H1 (cell line): Measurements from ENCODE around the gene SLC9A4. TPM values are rescaled to one million over a fixed set of nuclear protein-coding genes. Genes with fewer than 3 reads are reported as not detected.

Experiments
- CTCF ChIA-PET: fragments of 300-600 bp; sonication (Branson Sonifier 250); formaldehyde crosslinking; loops from one replicate; lab custom pipeline; 2021; ENCODE audit not compliant: partially characterized antibody; lab: Charles Lee
- POLR2A ChIA-PET: fragments of 300-600 bp; sonication (Branson Sonifier 250); formaldehyde crosslinking; loops from one replicate; lab custom pipeline; 2021; ENCODE audit warnings: inconsistent platforms; ENCODE audit not compliant: partially characterized antibody; lab: Charles Lee
- DNase-seq, 2 experiments: peaks; one replicate each; pipeline versions ENCODE4 v3.0.0 to v3.0.0-alpha.2; 2010 to 2022; ENCODE audit warnings: low spot score in 2 of 2, low read depth in 1 of 2, mixed read lengths in 1 of 2
- FAIRE-seq: peaks from 2 replicates; lab custom pipeline; 2011; peaks lifted over from hg19 to GRCh38; lab: Jason Lieb, UNC
- H2AFZ ChIP-seq: 2 replicates; pipeline ENCODE4 v1.8.1; 2012; ENCODE audit warnings: low read length, inconsistent platforms
- H2AK5ac ChIP-seq: 2 replicates; pipeline ENCODE4 v1.6.1; 2013; ENCODE audit warnings: low read depth, low read length
- H2BK120ac ChIP-seq: replicated peaks from 2 replicates; pipeline ENCODE3; 2013; ENCODE audit warnings: low read depth, low read length, inconsistent platforms
- H2BK12ac ChIP-seq: 2 replicates; pipeline ENCODE4 v1.6.1; 2013; ENCODE audit warnings: low read depth, low read length
- H2BK15ac ChIP-seq: 2 replicates; pipeline ENCODE4 v1.6.1; 2013; ENCODE audit warnings: low read length
- H2BK20ac ChIP-seq: 2 replicates; pipeline ENCODE4 v1.6.1; 2013; ENCODE audit warnings: low read length
- H2BK5ac ChIP-seq: 2 replicates; pipeline ENCODE4 v1.6.1; 2013; ENCODE audit warnings: low read depth, low read length
- H3K14ac ChIP-seq: 2 replicates; pipeline ENCODE4 v1.6.1; 2013; ENCODE audit warnings: inconsistent platforms; ENCODE audit not compliant: insufficient read length
- H3K18ac ChIP-seq: 2 replicates; pipeline ENCODE4 v1.6.1; 2013; ENCODE audit warnings: low read length; ENCODE audit errors: extremely low read depth
- H3K23ac ChIP-seq: 2 replicates; pipeline ENCODE4 v1.6.1; 2013; ENCODE audit warnings: inconsistent platforms; ENCODE audit not compliant: insufficient read length
- H3K23me2 ChIP-seq: 2 replicates; pipeline ENCODE4 v1.6.1; 2013; ENCODE audit warnings: low read depth, low read length
- H3K27ac ChIP-seq: 2 replicates; pipeline ENCODE4 v1.6.1; 2011; ENCODE audit warnings: low read depth, low read length, inconsistent platforms
- H3K27me3 ChIP-seq, 4 experiments: replicated peaks in 1 of 4; 1 replicate in 1 of 4; 2 replicates in 3 of 4; pipeline versions ENCODE4 v1.6.1 to v1.8.1; 2011 to 2013; ENCODE audit warnings: low read length in 3 of 4, mild to moderate bottlenecking in 3 of 4, inconsistent platforms in 2 of 4, mixed read lengths in 2 of 4, moderate library complexity in 1 of 4; ENCODE audit not compliant: control insufficient read depth in 3 of 4, insufficient read depth in 3 of 4; ENCODE audit errors: extremely low read depth in 1 of 4
- H3K36me3 ChIP-seq, 4 experiments: 2 replicates each; pipeline versions ENCODE4 v1.6.1 to v1.8.1; 2011 to 2013; ENCODE audit warnings: mild to moderate bottlenecking in 4 of 4, low read length in 3 of 4, moderate library complexity in 2 of 4, control low read depth in 1 of 4, inconsistent platforms in 1 of 4; ENCODE audit not compliant: insufficient read depth in 4 of 4, control insufficient read depth in 2 of 4
- H3K4ac ChIP-seq: replicated peaks from 2 replicates; pipeline ENCODE3; 2013; ENCODE audit warnings: low read length, low read depth, mixed read lengths, inconsistent platforms; ENCODE audit not compliant: insufficient read length
- H3K4me1 ChIP-seq, 4 experiments: replicated peaks in 1 of 4; 1 replicate in 1 of 4; 2 replicates in 3 of 4; pipeline versions ENCODE4 v1.6.1 to v1.8.1; 2011 to 2013; ENCODE audit warnings: low read length in 3 of 4, inconsistent platforms in 2 of 4, mixed read lengths in 1 of 4; ENCODE audit not compliant: insufficient read depth in 4 of 4, control insufficient read depth in 3 of 4
- H3K4me2 ChIP-seq, 2 experiments: 2 replicates each; pipeline versions ENCODE4 v1.6.1 to v1.8.1; 2011 to 2013; ENCODE audit warnings: low read depth in 2 of 2, low read length in 2 of 2, control low read depth in 1 of 2, inconsistent platforms in 1 of 2, mild to moderate bottlenecking in 1 of 2; ENCODE audit not compliant: insufficient read depth in 1 of 2
- H3K4me3 ChIP-seq, 4 experiments: fragments of 200-600, 300-600 bp in 1 of 4; sonication (generic), shearing (Covaris generic), sonication (Bioruptor Twin) in 1 of 4; 2 replicates each; pipeline versions ENCODE4 v1.5.1 to v1.8.1; 2011 to 2016; ENCODE audit warnings: low read length in 4 of 4, low read depth in 3 of 4, control low read depth in 2 of 4, inconsistent platforms in 2 of 4, mild to moderate bottlenecking in 2 of 4, mixed read lengths in 1 of 4, moderate library complexity in 1 of 4; ENCODE audit not compliant: insufficient read depth in 2 of 4; ENCODE audit errors: extremely low read depth in 1 of 4
- H3K56ac ChIP-seq: replicated peaks from 2 replicates; pipeline ENCODE3; 2013; ENCODE audit warnings: low read depth, mild to moderate bottlenecking, mixed read lengths, low read length, inconsistent platforms; ENCODE audit not compliant: insufficient read length
- H3K79me1 ChIP-seq: 2 replicates; pipeline ENCODE4 v1.6.1; 2013; ENCODE audit warnings: low read depth, low read length, control low read depth
- H3K79me2 ChIP-seq, 2 experiments: 2 replicates each; pipeline versions ENCODE4 v1.6.1 to v1.8.1; 2012 to 2013; ENCODE audit warnings: low read length in 2 of 2, mild to moderate bottlenecking in 2 of 2, inconsistent platforms in 1 of 2; ENCODE audit not compliant: insufficient read depth in 2 of 2, control insufficient read depth in 1 of 2
- H3K9ac ChIP-seq, 4 experiments: replicated peaks in 1 of 4; 1 replicate in 1 of 4; 2 replicates in 3 of 4; pipeline versions ENCODE4 v1.6.1 to v1.8.1; 2011 to 2013; ENCODE audit warnings: low read depth in 3 of 4, low read length in 3 of 4, control low read depth in 2 of 4, mild to moderate bottlenecking in 2 of 4, moderate library complexity in 2 of 4, inconsistent platforms in 1 of 4; ENCODE audit errors: extremely low read depth in 1 of 4
- H3K9me3 ChIP-seq, 2 experiments: 2 replicates each; pipeline versions ENCODE4 v1.6.1 to v1.8.1; 2012 to 2013; ENCODE audit warnings: mild to moderate bottlenecking in 2 of 2, moderate library complexity in 2 of 2, control low read depth in 1 of 2, inconsistent platforms in 1 of 2, low read depth in 1 of 2, low read length in 1 of 2, mixed read lengths in 1 of 2; ENCODE audit not compliant: insufficient read depth in 2 of 2
- H4K20me1 ChIP-seq, 2 experiments: replicated peaks in 1 of 2; 2 replicates each; pipeline versions ENCODE3 to v1.8.1; 2011 to 2013; ENCODE audit warnings: inconsistent platforms in 2 of 2, low read length in 2 of 2, mild to moderate bottlenecking in 1 of 2; ENCODE audit not compliant: insufficient read depth in 2 of 2, control insufficient read depth in 1 of 2
- H4K5ac ChIP-seq: 2 replicates; pipeline ENCODE4 v1.6.1; 2013; ENCODE audit warnings: low read length, low read depth, mixed read lengths, inconsistent platforms; ENCODE audit not compliant: insufficient read length
- H4K8ac ChIP-seq: 2 replicates; pipeline ENCODE4 v1.8.0; 2013; ENCODE audit warnings: mild to moderate bottlenecking, moderate library complexity, low read length, inconsistent platforms; ENCODE audit not compliant: insufficient read depth; ENCODE audit errors: extremely low read depth
- H4K91ac ChIP-seq: replicated peaks from 2 replicates; pipeline ENCODE3; 2013; ENCODE audit warnings: low read length, mixed read lengths, inconsistent platforms; ENCODE audit not compliant: insufficient read length
- POLR2A ChIP-seq, 2 experiments: IDR thresholded peaks; 1 replicate in 1 of 2; 2 replicates in 1 of 2; pipeline ENCODE4 v1.6.1; 2011; ENCODE audit warnings: low read depth in 2 of 2, low read length in 2 of 2, mild to moderate bottlenecking in 2 of 2; ENCODE audit errors: control extremely low read depth in 1 of 2
- whole genome bisulfite sequencing, 2 experiments: shearing (Covaris generic) in 1 of 2; methylation state at CpG; one replicate each; pipeline versions ENCODE4 v1.1.6 to v1.1.7; 2013 to 2015; ENCODE audit warnings: low lambda C conversion rate in 2 of 2, mixed read lengths in 2 of 2, inconsistent platforms in 1 of 2, low coverage in 1 of 2, missing lambda C conversion rate in 1 of 2; ENCODE audit not compliant: insufficient replicate concordance in 2 of 2, insufficient coverage in 1 of 2, insufficient read length in 1 of 2; ENCODE audit errors: extremely low coverage in 1 of 2, missing lambda C conversion rate in 1 of 2; 5-methylcytosine and 5-hydroxymethylcytosine counted together
- microRNA-seq, 2 experiments: library from miRNA; unstranded; fragments of <30 nt; microRNA quantifications; one replicate each; pipeline versions ENCODE4 to v1.2.0, GENCODE V29; 2016 to 2020; ENCODE audit warnings: borderline microRNAs expressed in 2 of 2, borderline number of aligned reads in 2 of 2, borderline replicate concordance in 1 of 2
- polyA plus RNA-seq, 7 experiments: library from polyadenylated mRNA; depleted of rRNA in 3 of 7; stranded (reverse) in 5 of 7; unstranded in 2 of 7; fragments of >200 nt in 5 of 7; fragments of 200-250 nt in 2 of 7; gene quantifications; 1 replicate in 5 of 7; 2 replicates in 1 of 7; 4 replicates in 1 of 7; pipeline versions ENCODE4 v1.2.1 to v1.2.3, GENCODE V29; 2011 to 2013; ENCODE audit warnings: missing spikeins in 2 of 7, mixed read lengths in 2 of 7
- small RNA-seq: library from polyadenylated mRNA; stranded (forward); fragments of <200 nt; extraction: miRNeasy Mini kit (QIAGEN cat#:217004); gene quantifications from one replicate; pipeline ENCODE3, GENCODE V24; 2013; ENCODE audit not compliant: insufficient read depth
- total RNA-seq: library from RNA; stranded (reverse); fragmentation: NEBNext Ultra II Directional; extraction: Animal tissue kit (Norgen Biotek cat#: 25700); gene quantifications from 2 replicates; pipeline ENCODE4 v1.2.1, GENCODE V29; 2021
- TF ChIP-seq, protein P1 (sequence below): IDR thresholded peaks from 2 replicates; pipeline ENCODE4 v1.6.1; 2011; ENCODE audit warnings: low read depth, mild to moderate bottlenecking, low read length; ENCODE audit not compliant: insufficient read depth

SLC9A4 gene
- total and polyA plus RNA-seq, 2 of the 8 experiments (the other 6 are each of a cell fraction or from before 2014, with no cell fraction given): not detected

DNA sequence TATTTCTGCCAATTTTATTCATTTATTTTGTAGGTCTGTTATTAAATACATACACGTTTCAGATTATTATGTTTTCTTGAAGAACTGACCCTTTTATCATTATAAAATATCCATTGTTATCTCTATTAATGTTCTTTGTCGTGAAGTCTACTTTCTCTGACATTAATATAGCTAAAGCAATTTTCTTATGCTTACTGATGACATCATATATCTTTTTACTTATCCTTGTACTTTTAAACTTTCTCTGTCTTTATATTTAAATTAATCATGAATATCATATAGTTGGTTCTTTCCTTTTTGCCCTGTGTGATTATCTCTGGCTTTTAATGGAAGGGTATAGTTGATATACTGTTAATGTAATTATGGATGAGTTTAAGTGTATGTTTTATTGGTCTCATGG is 109.8 kb downstream of the SLC9A4 start:
- Histone ChIP-seq H2BK120ac (no peak overlapping the region), H3K56ac (no peak overlapping the region), H2AFZ (no peak overlapping the region), H4K91ac (no peak overlapping the region), H3K9ac (no peak overlapping the region), H3K27me3 (no peaks in the 10 kb centered on the region), H3K4me2 (no peak overlapping the region), H2BK12ac (no peak overlapping the region), H2AK5ac (no peak overlapping the region), H3K18ac (no peak overlapping the region), H3K4ac (no peak overlapping the region), H4K5ac (no peak overlapping the region), H2BK20ac (no peak overlapping the region), H3K23ac (no peak overlapping the region), H3K14ac (no peak overlapping the region), H3K27ac (no peak overlapping the region), H3K23me2 (no peaks in the 10 kb centered on the region), H3K79me2 (no peaks in the 10 kb centered on the region), H3K4me3 (no peak overlapping the region), H3K4me1 (peaks cover 2 to 11% (median 4%) of the 10 kb centered on the region in 4 experiments; a peak in 4 of 7 replicates), H4K8ac (no peak overlapping the region), H2BK5ac (no peak overlapping the region), H3K9me3 (no peaks in the 10 kb centered on the region), H3K79me1 (no peaks in the 10 kb centered on the region), H2BK15ac (no peak overlapping the region), H3K36me3 (no peaks in the 10 kb centered on the region), H4K20me1 (no peaks in the 10 kb centered on the region)
- ChIA-PET POLR2A (no interaction called here), CTCF (no interaction called here)
- no peak for DNase-seq
- no peak for FAIRE-seq
- TF ChIP-seq, protein P1, sequence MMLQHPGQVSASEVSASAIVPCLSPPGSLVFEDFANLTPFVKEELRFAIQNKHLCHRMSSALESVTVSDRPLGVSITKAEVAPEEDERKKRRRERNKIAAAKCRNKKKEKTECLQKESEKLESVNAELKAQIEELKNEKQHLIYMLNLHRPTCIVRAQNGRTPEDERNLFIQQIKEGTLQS: no peak
- no peak for TF ChIP-seq POLR2A (IDR thresholded peaks at IDR 0.05; ENCODE audit: control extremely low read depth in 1 of 2, low read depth in 2 of 2, low read length in 2 of 2)
- 82% methylated on average over 2 of the region's 2 CpGs; no CpG with 5 or more reads in 1 of the 2 experiments for WGBS, 2 experiments

Small RNA genes lying within 50 kb of the gene (microRNA-seq; reads per million reads assigned to microRNA genes)
- 0 reads per million in 2 experiments for gene MIR4772

Small RNA genes lying within 50 kb of the gene (small RNA-seq; reads per million reads assigned to genes)
- gene MIR4772: not detected

Other genes with a start within 250 kb of the SLC9A4 start
- not detected in 2 replicates for gene IL1RL1, start 161.7 kb upstream of the SLC9A4 start, total RNA-seq
- gene IL1RL1, start 161.7 kb upstream of the SLC9A4 start, polyA plus RNA-seq (2011; rRNA removed): not detected in 2 replicates
- gene IL18R1, start 117.4 kb upstream of the SLC9A4 start, total RNA-seq: 0.54 TPM in 1 of 2 replicates, not detected in the other
- not detected in 2 replicates for gene IL18R1, start 117.4 kb upstream of the SLC9A4 start, polyA plus RNA-seq (2011; rRNA removed)
- not detected in 2 replicates for gene IL18RAP, start 50.1 kb upstream of the SLC9A4 start, total RNA-seq
- gene IL18RAP, start 50.1 kb upstream of the SLC9A4 start, polyA plus RNA-seq (2011; rRNA removed): not detected in 2 replicates
- gene SLC9A2, start 146.3 kb downstream of the SLC9A4 start, total RNA-seq: 0.13 and 0.15 TPM in 2 replicates
- gene SLC9A2, start 146.3 kb downstream of the SLC9A4 start, polyA plus RNA-seq (2011; rRNA removed): 0.03 and 0.06 TPM in 2 replicates